Gastroesophageal sphincter (tissue), 4 donors: ENCODE results near the gene PRR36. TPM values are rescaled to one million over a fixed set of nuclear protein-coding genes. Genes with fewer than 3 reads are reported as not detected.

Source experiments
- ATAC-seq: fragments of 150-250 bp; one replicate; pipeline ENCODE4 v1.9.1; 2016; ENCODE audit warnings: mild to moderate bottlenecking, moderate library complexity
- H3K27ac ChIP-seq, 4 donors: fragments of 200-600 bp; sonication (generic) in 3 of 4; 1 replicate in 3 of 4; 2 replicates in 1 of 4; pipeline ENCODE4 v1.5.1; 2016 to 2019
- H3K27me3 ChIP-seq: fragments of 200-600 bp; sonication (generic); one replicate; pipeline ENCODE4 v1.5.1; 2019
- H3K36me3 ChIP-seq, 2 donors: fragments of 200-600 bp; sonication (generic); one replicate each; pipeline ENCODE4 v1.5.1; 2019; ENCODE audit warnings: control low read depth in 1 of 2
- H3K4me1 ChIP-seq, 3 donors: fragments of 200-600 bp; sonication (generic); 1 replicate in 2 of 3; 2 replicates in 1 of 3; pipeline ENCODE4 v1.5.1; 2016 to 2019; ENCODE audit warnings: control low read depth in 2 of 3
- H3K4me3 ChIP-seq, 2 donors: fragments of 200-600 bp; sonication (generic); one replicate each; pipeline ENCODE4 v1.5.1; 2019; ENCODE audit warnings: mild to moderate bottlenecking in 1 of 2, moderate library complexity in 1 of 2
- H3K9me3 ChIP-seq, 3 donors: fragments of 200-600 bp; sonication (generic); one replicate each; pipeline ENCODE4 v1.5.1; 2017 to 2019; ENCODE audit warnings: control low read depth in 2 of 3
- CTCF ChIP-seq, 4 experiments: fragments of 200-600 bp in 2 of 4; fragments of 450-650 bp in 2 of 4; sonication (generic) in 1 of 4; IDR thresholded peaks; one replicate each; pipeline ENCODE4 v1.5.1; 2017 to 2019; ENCODE audit warnings: antibody characterized with exemption in 4 of 4, mild to moderate bottlenecking in 2 of 4, moderate library complexity in 2 of 4
- EP300 ChIP-seq: sonication (generic); formaldehyde crosslinking; IDR thresholded peaks from one replicate; pipeline ENCODE4 v1.6.1; 2017; ENCODE audit warnings: antibody characterized with exemption, mild to moderate bottlenecking
- POLR2A ChIP-seq, 2 donors: fragments of 450-650 bp; IDR thresholded peaks; one replicate each; pipeline ENCODE4 v1.6.1; 2017; ENCODE audit warnings: antibody characterized with exemption in 2 of 2, mild to moderate bottlenecking in 2 of 2, moderate library complexity in 1 of 2
- POLR2AphosphoS5 ChIP-seq: sonication (generic); formaldehyde crosslinking; IDR thresholded peaks from one replicate; pipeline ENCODE4 v1.6.1; 2017; ENCODE audit warnings: antibody characterized with exemption
- WGBS, 2 donors: methylation state at CpG; one replicate each; pipeline ENCODE4 v1.1.5; 2018; ENCODE audit warnings: low coverage in 1 of 2; 5-methylcytosine and 5-hydroxymethylcytosine counted together
- total RNA-seq, 4 donors: library from RNA; depleted of rRNA; stranded (reverse); fragments of >200 nt; gene quantifications; one replicate each; pipeline ENCODE4 v1.1.0, GENCODE V29; 2016

The PRR36 gene
- total RNA-seq, 4 donors from 2014 or later: not detected

- Histone ChIP-seq H3K27ac (no peak overlapping the region), H3K9me3 (peaks cover 0 to 34% (median 0%) of the 10 kb centered on the region in 3 donors), H3K27me3 (peaks cover 73% of the 10 kb centered on the region), H3K36me3 (no peaks in the 10 kb centered on the region), H3K4me1 (no peaks in the 10 kb centered on the region), H3K4me3 (no peak overlapping the region)
- 50 to 70% methylated on average over 2 of the region's 3 CpGs for WGBS, 2 donors
- no peak for TF ChIP-seq POLR2A (IDR thresholded peaks at IDR 0.05)
- TF ChIP-seq EP300: no peak
- no peak for TF ChIP-seq POLR2AphosphoS5
- TF ChIP-seq CTCF (IDR thresholded peaks at IDR 0.05): no peak
- no peak for ATAC-seq
Measured at GRCh38 chr19:7820588-7820987, 53.6 kb downstream of the PRR36 start.

- WGBS, 2 donors: 83 to 89% methylated on average over 2 of the region's 2 CpGs
- H3K4me3 ChIP-seq: no peak overlapping the region
- H3K27me3 ChIP-seq: peaks cover 68% of the 10 kb centered on the region
- ATAC-seq: no peak
- H3K36me3 ChIP-seq: no peaks in the 10 kb centered on the region
- no peak for TF ChIP-seq POLR2A (IDR thresholded peaks at IDR 0.05)
- TF ChIP-seq EP300: no peak
- TF ChIP-seq CTCF (IDR thresholded peaks at IDR 0.05): no peak
- TF ChIP-seq POLR2AphosphoS5: no peak
- no peaks in the 10 kb centered on the region for H3K4me1 ChIP-seq
- H3K27ac ChIP-seq: no peak overlapping the region
- H3K9me3 ChIP-seq: peaks cover 0 to 34% (median 0%) of the 10 kb centered on the region in 3 donors
Measured at GRCh38 chr19:7819337-7819736, 54.9 kb downstream of the PRR36 start.

- no peak for ATAC-seq
- no peaks in the 10 kb centered on the region for H3K36me3 ChIP-seq
- peaks cover 63% of the 10 kb centered on the region for H3K27me3 ChIP-seq
- no peaks in the 10 kb centered on the region for H3K4me1 ChIP-seq
- no peak overlapping the region for H3K4me3 ChIP-seq
- H3K9me3 ChIP-seq: peaks cover 0 to 34% (median 0%) of the 10 kb centered on the region in 3 donors
- TF ChIP-seq POLR2AphosphoS5: no peak
- no peak overlapping the region for H3K27ac ChIP-seq
- 70 to 89% methylated on average over 1 to 2 of the region's 2 CpGs for WGBS, 2 donors
Measured at GRCh38 chr19:7818806-7819205, 55.4 kb downstream of the PRR36 start.

Other genes starting within 250 kb of the PRR36 start
- 10 to 100 TPM; 36.7 to 50.6 (median 42.5) TPM for gene XAB2, start 244.8 kb downstream of the PRR36 start, total RNA-seq
- gene PET100, start 244.6 kb downstream of the PRR36 start, total RNA-seq: 10 to 100 TPM; 12.0 to 26.8 (median 17.8) TPM
- not detected for gene PCP2, start 240.7 kb downstream of the PRR36 start, total RNA-seq
- 10 to 100 TPM in 3 of 4 donors, 1 to 10 TPM in 1; 4.4 to 16.9 (median 14.1) TPM for gene STXBP2, start 237.3 kb downstream of the PRR36 start, total RNA-seq
- gene RETN, start 205.3 kb downstream of the PRR36 start, total RNA-seq: not detected
- gene MCEMP1, start 197.3 kb downstream of the PRR36 start, total RNA-seq: 1 to 10 TPM in 1 of 4 donors, under 1 TPM in 2, not detected in 1; 0.67 to 1.2 (median 0.96) TPM
- 10 to 100 TPM; 56.0 to 69.0 (median 64.0) TPM for gene TRAPPC5, start 193.6 kb downstream of the PRR36 start, total RNA-seq
- gene FCER2, start 172.3 kb downstream of the PRR36 start, total RNA-seq: 1 to 10 TPM in 1 of 4 donors, not detected in 3; 1.2 TPM
- 1 to 10 TPM in 3 of 4 donors, not detected in 1; 1.1 to 6.8 (median 5.5) TPM for gene CLEC4G, start 142.3 kb downstream of the PRR36 start, total RNA-seq
- gene CD209, start 126.9 kb downstream of the PRR36 start, total RNA-seq: 10 to 100 TPM in 2 of 4 donors, 1 to 10 TPM in 1, under 1 TPM in 1; 0.78 to 11.4 (median 8.0) TPM
- gene CLEC4M, start 111.1 kb downstream of the PRR36 start, total RNA-seq: not detected
- 10 to 100 TPM; 17.3 to 46.3 (median 22.2) TPM for gene EVI5L, start 44.2 kb downstream of the PRR36 start, total RNA-seq
- gene LRRC8E, start 14.1 kb upstream of the PRR36 start, total RNA-seq: under 1 TPM; 0.13 to 0.32 (median 0.29) TPM
- 10 to 100 TPM; 13.9 to 23.4 (median 17.9) TPM for gene MAP2K7, start 29.5 kb upstream of the PRR36 start, total RNA-seq
- 1 to 10 TPM; 2.8 to 8.5 (median 5.4) TPM for gene TGFBR3L, start 40.4 kb upstream of the PRR36 start, total RNA-seq
- 10 to 100 TPM; 29.5 to 37.7 (median 33.4) TPM for gene SNAPC2, start 45.9 kb upstream of the PRR36 start, total RNA-seq
- 10 to 100 TPM; 18.3 to 33.3 (median 26.4) TPM for gene CTXN1, start 51.7 kb upstream of the PRR36 start, total RNA-seq
- gene TIMM44, start 69.3 kb upstream of the PRR36 start, total RNA-seq: 100 to 1,000 TPM in 1 of 4 donors, 10 to 100 TPM in 3; 65.7 to 108 (median 86.4) TPM
- gene ELAVL1, start 131.3 kb upstream of the PRR36 start, total RNA-seq: 10 to 100 TPM; 30.8 to 62.5 (median 34.6) TPM
- gene CCL25, start 178.4 kb upstream of the PRR36 start, total RNA-seq: not detected